Type B pancreatic cell (in vitro differentiated cells): ENCODE measurements around the gene ENTPD6. TPM values are rescaled to one million over a fixed set of nuclear protein-coding genes. Genes with fewer than 3 reads are reported as not detected.
A peak's percentile ranks its signal among the peaks of the same experiment; 100 is the strongest.

ENCODE experiments used
- DNase-seq: peaks from one replicate; pipeline ENCODE4 v3.0.0; 2021; ENCODE audit warnings: mixed read lengths; ENCODE audit not compliant: unreplicated experiment; ENCODE audit errors: extremely low spot score
- H3K27ac Mint-ChIP-seq: 2 replicates; pipeline ENCODE4 v1.8.0; 2021; ENCODE audit warnings: mild to moderate bottlenecking, mixed read lengths
- H3K27me3 Mint-ChIP-seq: 2 replicates; pipeline ENCODE4 v1.8.0; 2021; ENCODE audit warnings: mixed read lengths
- H3K36me3 Mint-ChIP-seq: 2 replicates; pipeline ENCODE4 v1.8.0; 2021; ENCODE audit warnings: mixed read lengths
- H3K4me1 Mint-ChIP-seq: one replicate; pipeline ENCODE4 v1.8.0; 2021; ENCODE audit warnings: mixed read lengths; ENCODE audit not compliant: unreplicated experiment
- H3K4me3 Mint-ChIP-seq: 2 replicates; pipeline ENCODE4 v1.8.0; 2021; ENCODE audit warnings: mild to moderate bottlenecking, mixed read lengths
- H3K9me3 Mint-ChIP-seq: 2 replicates; pipeline ENCODE4 v1.8.0; 2021; ENCODE audit warnings: mixed read lengths
- total RNA-seq: library from RNA; stranded (reverse); gene quantifications from 2 replicates; pipeline ENCODE4 v1.2.1, GENCODE V29; 2021; ENCODE audit warnings: low replicate concordance
- TF ChIP-seq, protein P1 (sequence below): fragments of 200-600 bp; sonication (generic); conservative IDR thresholded peaks from 2 replicates; pipeline ENCODE4 v1.5.0; 2021; ENCODE audit warnings: antibody characterized with exemption, mild to moderate bottlenecking

Gene ENTPD6
- total RNA-seq, 1 donor from 2014 or later, result 64.1 TPM

DNA sequence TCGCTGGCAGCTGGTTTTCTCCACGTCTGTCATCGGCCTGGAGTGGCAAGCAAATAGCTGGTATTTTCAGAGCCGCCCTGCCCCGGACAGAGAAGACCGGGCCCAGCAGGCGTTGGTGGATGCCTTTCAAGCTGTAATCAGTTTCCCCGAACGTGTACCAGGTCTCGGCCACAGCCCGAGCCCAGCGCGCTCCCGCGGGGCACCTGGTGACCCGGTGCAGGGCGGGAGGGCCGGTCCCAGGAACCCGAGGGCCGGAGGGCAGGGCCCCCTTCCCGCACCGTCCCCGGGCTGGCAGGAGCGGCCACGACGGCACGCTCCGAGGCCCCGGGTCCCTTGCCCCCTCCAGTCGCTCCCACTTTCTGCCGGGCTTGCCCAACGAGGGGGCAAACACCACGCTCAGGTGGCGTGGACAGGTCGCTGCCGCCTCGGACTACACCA, 52.0 kb downstream of the ENTPD6 start:
- Mint-ChIP-seq H3K27me3 (peaks cover 12% of the 10 kb centered on the region), H3K4me1 (peaks cover 31% of the 10 kb centered on the region), H3K4me3 (peak overlapping the region; percentile 95), H3K36me3 (no peaks in the 10 kb centered on the region), H3K9me3 (no peaks in the 10 kb centered on the region), H3K27ac (peak overlapping the region; percentile 75)
- DNase-seq, result no peak
- TF ChIP-seq, protein P1, sequence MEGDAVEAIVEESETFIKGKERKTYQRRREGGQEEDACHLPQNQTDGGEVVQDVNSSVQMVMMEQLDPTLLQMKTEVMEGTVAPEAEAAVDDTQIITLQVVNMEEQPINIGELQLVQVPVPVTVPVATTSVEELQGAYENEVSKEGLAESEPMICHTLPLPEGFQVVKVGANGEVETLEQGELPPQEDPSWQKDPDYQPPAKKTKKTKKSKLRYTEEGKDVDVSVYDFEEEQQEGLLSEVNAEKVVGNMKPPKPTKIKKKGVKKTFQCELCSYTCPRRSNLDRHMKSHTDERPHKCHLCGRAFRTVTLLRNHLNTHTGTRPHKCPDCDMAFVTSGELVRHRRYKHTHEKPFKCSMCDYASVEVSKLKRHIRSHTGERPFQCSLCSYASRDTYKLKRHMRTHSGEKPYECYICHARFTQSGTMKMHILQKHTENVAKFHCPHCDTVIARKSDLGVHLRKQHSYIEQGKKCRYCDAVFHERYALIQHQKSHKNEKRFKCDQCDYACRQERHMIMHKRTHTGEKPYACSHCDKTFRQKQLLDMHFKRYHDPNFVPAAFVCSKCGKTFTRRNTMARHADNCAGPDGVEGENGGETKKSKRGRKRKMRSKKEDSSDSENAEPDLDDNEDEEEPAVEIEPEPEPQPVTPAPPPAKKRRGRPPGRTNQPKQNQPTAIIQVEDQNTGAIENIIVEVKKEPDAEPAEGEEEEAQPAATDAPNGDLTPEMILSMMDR, result no peak

DNA sequence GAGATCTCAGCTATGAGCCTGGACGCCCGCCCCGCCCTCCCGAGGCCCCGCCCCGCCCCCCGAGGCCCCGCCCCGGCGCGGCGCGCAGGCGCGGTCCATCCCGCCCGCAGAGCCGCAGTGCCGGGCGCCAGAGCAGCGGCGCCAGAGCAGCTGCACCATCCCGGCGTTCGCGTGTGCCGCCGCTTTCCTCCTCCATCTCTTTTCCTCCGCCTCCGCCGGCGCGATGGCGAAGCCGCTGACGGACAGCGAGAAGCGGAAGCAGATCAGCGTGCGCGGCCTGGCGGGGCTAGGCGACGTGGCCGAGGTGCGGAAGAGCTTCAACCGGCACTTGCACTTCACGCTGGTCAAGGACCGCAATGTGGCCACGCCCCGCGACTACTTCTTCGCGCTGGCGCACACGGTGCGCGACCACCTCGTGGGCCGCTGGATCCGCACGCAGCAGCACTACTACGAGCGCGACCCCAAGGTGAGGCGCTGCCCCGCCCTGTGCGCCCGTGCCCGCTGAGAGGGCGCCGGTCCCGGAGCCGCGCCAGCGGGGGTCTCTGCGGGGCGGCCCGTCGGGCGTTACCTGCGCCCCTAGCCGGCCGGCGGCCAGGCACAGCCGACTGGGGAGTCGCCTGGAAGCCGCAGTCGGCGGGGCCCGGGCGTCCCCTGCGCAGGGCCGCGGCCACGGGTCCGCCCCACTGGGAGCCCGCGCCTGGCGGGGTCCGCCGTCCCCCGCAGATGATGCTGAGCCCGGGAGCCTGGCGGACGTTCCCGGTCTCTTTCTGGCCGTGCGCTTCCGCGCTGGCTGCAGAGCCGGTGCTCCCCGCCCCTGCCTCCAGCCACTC, 52.7 kb downstream of the ENTPD6 start, which contains the start of gene PYGB:
Gene PYGB (plus strand): TSS at position 130 of the 830 bp plus-strand sequence. CDS start 94 bp downstream, at position 224.
- peak within 1 kb of the TSS; percentile 95 for H3K4me3 Mint-ChIP-seq
- TF ChIP-seq, protein P1, result peak; percentile 17
- peaks cover 31% of the 10 kb centered on the region for H3K4me1 Mint-ChIP-seq
- peak within 1 kb of the TSS; percentile 81 for H3K27ac Mint-ChIP-seq
- H3K9me3 Mint-ChIP-seq, result no peaks in the 10 kb centered on the region
- peak; percentile 85 for DNase-seq
- H3K36me3 Mint-ChIP-seq, result no peaks in the 10 kb centered on the region
- H3K27me3 Mint-ChIP-seq, result peaks cover 12% of the 10 kb centered on the region

DNA sequence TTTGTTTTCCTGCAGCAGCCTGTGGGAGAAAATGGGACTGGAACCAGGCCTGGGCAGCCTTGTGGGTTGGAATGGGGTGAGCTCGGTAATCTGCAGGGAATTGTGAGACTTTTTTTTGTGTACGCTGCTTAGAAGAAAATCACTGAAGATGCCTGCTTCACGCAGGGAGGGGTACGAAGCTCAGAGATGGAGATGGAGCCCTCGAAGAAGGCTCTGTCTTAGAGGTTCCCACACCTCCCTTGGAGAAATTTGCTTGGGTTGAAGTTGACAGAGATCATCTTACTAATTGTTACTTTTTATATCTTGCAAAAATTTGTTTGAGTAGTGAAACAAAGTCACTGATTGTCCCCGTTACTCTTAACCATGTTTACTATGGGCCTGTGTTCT, 53.3 kb downstream of the ENTPD6 start:
- Mint-ChIP-seq H3K27ac (peak overlapping the region; percentile 81), H3K9me3 (no peaks in the 10 kb centered on the region), H3K4me1 (peaks cover 34% of the 10 kb centered on the region), H3K4me3 (peak overlapping the region; percentile 91), H3K36me3 (no peaks in the 10 kb centered on the region), H3K27me3 (peaks cover 9% of the 10 kb centered on the region)
- TF ChIP-seq, protein P1, result no peak
- DNase-seq, result no peak

DNA sequence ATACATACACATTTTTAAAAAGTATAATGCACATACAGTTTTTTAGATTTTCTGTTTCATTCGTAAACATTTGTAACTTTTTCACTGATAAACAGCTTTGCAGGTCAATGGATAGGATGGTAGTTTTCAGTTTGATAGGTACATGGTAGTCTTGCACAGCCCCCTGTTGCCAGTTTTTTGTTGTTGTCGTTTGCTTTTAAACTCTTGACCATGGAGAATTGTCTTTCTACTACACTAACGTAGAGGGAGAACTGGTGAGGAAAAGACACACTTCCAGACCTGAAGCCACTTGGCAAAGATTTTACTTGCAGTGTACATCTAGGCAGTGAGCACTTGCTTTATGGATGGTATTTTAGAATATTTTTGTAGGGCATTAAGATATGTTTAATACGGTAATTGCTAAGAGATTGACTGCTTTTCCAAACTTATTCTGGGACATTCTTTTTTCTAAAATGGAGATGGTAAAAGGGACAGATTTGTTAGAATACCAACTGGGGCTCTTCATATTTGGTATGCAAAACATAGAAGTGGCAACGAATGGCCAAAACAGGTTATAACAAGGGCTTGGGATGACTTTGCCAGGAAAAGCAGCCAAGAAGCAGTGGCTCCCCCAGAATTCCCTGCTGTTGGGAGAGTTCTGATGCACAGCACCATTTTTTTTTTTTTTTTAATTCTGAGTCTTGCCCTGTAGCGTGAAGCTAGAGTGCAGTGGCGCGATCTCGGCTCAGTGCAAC, 53.9 kb downstream of the ENTPD6 start:
- H3K4me3 Mint-ChIP-seq, result peak overlapping the region; percentile 91
- peaks cover 9% of the 10 kb centered on the region for H3K27me3 Mint-ChIP-seq
- DNase-seq, result no peak
- H3K36me3 Mint-ChIP-seq, result no peaks in the 10 kb centered on the region
- peak overlapping the region; percentile 81 for H3K27ac Mint-ChIP-seq
- no peaks in the 10 kb centered on the region for H3K9me3 Mint-ChIP-seq
- TF ChIP-seq, protein P1, result no peak
- peaks cover 34% of the 10 kb centered on the region for H3K4me1 Mint-ChIP-seq

DNA sequence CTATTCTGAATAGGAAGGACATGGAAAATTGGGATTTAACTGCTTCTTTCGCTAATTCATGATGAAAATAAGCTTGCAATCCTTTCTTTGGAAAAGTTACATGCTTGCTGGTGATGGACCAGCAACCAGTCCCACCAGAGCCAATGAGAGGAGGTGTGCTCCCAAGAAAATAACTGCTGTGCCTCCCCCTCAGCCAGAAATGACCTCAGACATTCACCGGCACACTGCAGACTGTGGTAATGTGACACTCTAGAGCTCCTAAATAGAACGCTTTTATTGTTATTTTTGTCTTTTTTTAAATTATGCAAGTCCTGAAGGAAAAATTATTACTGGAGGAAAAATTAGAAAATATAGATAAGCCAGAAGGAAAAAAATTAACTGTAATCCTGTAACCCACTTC, 55.0 kb downstream of the ENTPD6 start:
- no peak for DNase-seq
- H3K4me3 Mint-ChIP-seq, result peak overlapping the region; percentile 91
- H3K27me3 Mint-ChIP-seq, result peaks cover 9% of the 10 kb centered on the region
- no peak overlapping the region for H3K27ac Mint-ChIP-seq
- H3K36me3 Mint-ChIP-seq, result no peaks in the 10 kb centered on the region
- H3K4me1 Mint-ChIP-seq, result peaks cover 34% of the 10 kb centered on the region
- TF ChIP-seq, protein P1, result no peak
- no peaks in the 10 kb centered on the region for H3K9me3 Mint-ChIP-seq
